C1 segment of cervical spinal cord (tissue), 14 donors: ENCODE data around the gene ZNF205.

Source experiments
- DNase-seq, 14 donors: peaks; one replicate each; lab custom pipeline; 2025; lab: John Stamatoyannopoulos, UW

The ZNF205 gene

GRCh38 chr16:3101018-3101840 lies 11.2 kb upstream of the ZNF205 start:
- DNase-seq: no peak

- peak in 1 of 14 donors; percentile 5 for DNase-seq
Measured at GRCh38 chr16:3101841-3102470, 10.4 kb upstream of the ZNF205 start.

- DNase-seq: peak; percentile 12 to 91 (median 80)
Measured at GRCh38 chr16:3106205-3106928, 6.0 kb upstream of the ZNF205 start.

GRCh38 chr16:3112881-3113574 lies 642 bp downstream of the ZNF205 start:
- no peak for DNase-seq

GRCh38 chr16:3113765-3114479 lies 1.5 kb downstream of the ZNF205 start:
- DNase-seq: no peak

- DNase-seq: no peak
Measured at GRCh38 chr16:3115003-3115402, 2.6 kb downstream of the ZNF205 start.

GRCh38 chr16:3115561-3115960 lies 3.2 kb downstream of the ZNF205 start:
- no peak for DNase-seq

GRCh38 chr16:3118204-3118790 lies 5.9 kb downstream of the ZNF205 start:
- no peak for DNase-seq

- no peak for DNase-seq
Measured at GRCh38 chr16:3118846-3119245, 6.5 kb downstream of the ZNF205 start.

- DNase-seq: no peak
Measured at GRCh38 chr16:3119286-3119685, 6.9 kb downstream of the ZNF205 start.

- no peak for DNase-seq
Measured at GRCh38 chr16:3119701-3120408, 7.5 kb downstream of the ZNF205 start.

- DNase-seq: no peak
Measured at GRCh38 chr16:3120435-3120834, 8.0 kb downstream of the ZNF205 start.

GRCh38 chr16:3121851-3122467 lies 9.6 kb downstream of the ZNF205 start:
- no peak for DNase-seq

- no peak for DNase-seq
Measured at GRCh38 chr16:3122926-3123570, 10.7 kb downstream of the ZNF205 start.

- DNase-seq: peak; percentile 47 to 90 (median 88)
Measured at GRCh38 chr16:3123986-3124886, 11.8 kb downstream of the ZNF205 start.

- DNase-seq: peak in 1 of 14 donors; percentile 77
Measured at GRCh38 chr16:3127745-3128144, 15.4 kb downstream of the ZNF205 start.

GRCh38 chr16:3129137-3130131 lies 17.0 kb downstream of the ZNF205 start:
- DNase-seq: peak in 12 of 14 donors; percentile 41 to 86 (median 62)
